ENCODE results near the gene SNX11.

DNA sequence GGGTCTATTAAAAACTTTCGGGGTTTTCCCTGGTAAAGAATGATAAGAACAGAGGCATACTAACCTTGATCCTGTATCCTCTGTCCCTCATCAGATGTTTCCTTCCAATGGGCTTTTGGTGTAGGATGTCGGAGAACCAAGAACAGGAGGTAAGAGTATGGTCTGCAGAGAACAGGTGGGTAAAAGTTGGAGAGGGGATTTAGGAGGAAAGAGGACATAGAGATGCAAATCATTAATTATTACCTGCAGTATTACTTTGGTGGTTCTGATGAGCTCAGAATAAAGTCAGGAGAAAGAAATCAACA, 4.3 kb downstream of the SNX11 start:
- TF ChIP-seq, protein P1, sequence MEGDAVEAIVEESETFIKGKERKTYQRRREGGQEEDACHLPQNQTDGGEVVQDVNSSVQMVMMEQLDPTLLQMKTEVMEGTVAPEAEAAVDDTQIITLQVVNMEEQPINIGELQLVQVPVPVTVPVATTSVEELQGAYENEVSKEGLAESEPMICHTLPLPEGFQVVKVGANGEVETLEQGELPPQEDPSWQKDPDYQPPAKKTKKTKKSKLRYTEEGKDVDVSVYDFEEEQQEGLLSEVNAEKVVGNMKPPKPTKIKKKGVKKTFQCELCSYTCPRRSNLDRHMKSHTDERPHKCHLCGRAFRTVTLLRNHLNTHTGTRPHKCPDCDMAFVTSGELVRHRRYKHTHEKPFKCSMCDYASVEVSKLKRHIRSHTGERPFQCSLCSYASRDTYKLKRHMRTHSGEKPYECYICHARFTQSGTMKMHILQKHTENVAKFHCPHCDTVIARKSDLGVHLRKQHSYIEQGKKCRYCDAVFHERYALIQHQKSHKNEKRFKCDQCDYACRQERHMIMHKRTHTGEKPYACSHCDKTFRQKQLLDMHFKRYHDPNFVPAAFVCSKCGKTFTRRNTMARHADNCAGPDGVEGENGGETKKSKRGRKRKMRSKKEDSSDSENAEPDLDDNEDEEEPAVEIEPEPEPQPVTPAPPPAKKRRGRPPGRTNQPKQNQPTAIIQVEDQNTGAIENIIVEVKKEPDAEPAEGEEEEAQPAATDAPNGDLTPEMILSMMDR (IDR thresholded peaks at IDR 0.05; ENCODE audit: borderline replicate concordance, extremely low read depth, low read length, poor library complexity, severe bottlenecking): no peak
- no peak for TF ChIP-seq EZH2 (IDR thresholded peaks at IDR 0.05; ENCODE audit: borderline replicate concordance, low read depth, low read length, severe bottlenecking)
